ENCODE results near the gene DDIAS. TPM values are rescaled to one million over a fixed set of nuclear protein-coding genes. Genes with fewer than 3 reads are reported as not detected.

Gene DDIAS
- polyA plus RNA-seq, 1 donor from 2014 or later: 0.26 TPM

GRCh38 chr11:82864268-82864667 lies 37.3 kb upstream of the DDIAS start:
- no peaks in the 10 kb centered on the region for H4K20me1 ChIP-seq (ENCODE audit: insufficient read depth)
- H3K36me3 ChIP-seq (ENCODE audit: insufficient read depth, low read length): no peaks in the 10 kb centered on the region
- H3K9ac ChIP-seq (ENCODE audit: low read length): no peak overlapping the region
- H3K9me2 ChIP-seq (ENCODE audit: insufficient read depth, low read length): no peaks in the 10 kb centered on the region
- no peaks in the 10 kb centered on the region for H3F3A ChIP-seq (ENCODE audit: insufficient read depth, low read length, poor library complexity, severe bottlenecking)
- H3K4me2 ChIP-seq (ENCODE audit: low read length): no peak overlapping the region
- H3K9me3 ChIP-seq (ENCODE audit: low read length): no peaks in the 10 kb centered on the region
- peak; percentile 55 for TF ChIP-seq RAD21 (conservative IDR thresholded peaks at IDR 0.05)
- TF ChIP-seq SMC3 (conservative IDR thresholded peaks at IDR 0.05; ENCODE audit: poor library complexity): peak; percentile 69
- no peak for TF ChIP-seq EZH2 (IDR thresholded peaks at IDR 0.05; ENCODE audit: borderline replicate concordance, insufficient read depth, low read length, poor library complexity, severe bottlenecking)
- peak; percentile 54 for TF ChIP-seq CTCF (IDR thresholded peaks at IDR 0.05; ENCODE audit: poor library complexity, severe bottlenecking)
- no peak for TF ChIP-seq TAF1 (IDR thresholded peaks at IDR 0.05; ENCODE audit: low read depth)
- no peak overlapping the region for H3K27ac ChIP-seq (ENCODE audit: low read length)
- no peaks in the 10 kb centered on the region for H3K27me3 ChIP-seq (ENCODE audit: insufficient read depth, low read depth, low read length)
- no peaks in the 10 kb centered on the region for H3K79me2 ChIP-seq (replicated peaks; ENCODE audit: insufficient read depth, low read length)
- H3K4me3 ChIP-seq (ENCODE audit: low read length): no peak overlapping the region
- no peak overlapping the region for H2AFZ ChIP-seq (ENCODE audit: low read depth, low read length)

GRCh38 chr11:82865841-82866240 lies 35.7 kb upstream of the DDIAS start:
- Histone ChIP-seq H4K20me1 (ENCODE audit: insufficient read depth) (no peaks in the 10 kb centered on the region), H3K4me2 (ENCODE audit: low read length) (no peak overlapping the region), H3K9me2 (ENCODE audit: insufficient read depth, low read length) (no peaks in the 10 kb centered on the region), H3K9me3 (ENCODE audit: low read length) (no peaks in the 10 kb centered on the region), H3K4me3 (ENCODE audit: low read length) (no peak overlapping the region), H3K27me3 (ENCODE audit: insufficient read depth, low read depth, low read length) (no peaks in the 10 kb centered on the region), H3K9ac (ENCODE audit: low read length) (no peak overlapping the region), H2AFZ (ENCODE audit: low read depth, low read length) (no peak overlapping the region), H3K79me2 (replicated peaks; ENCODE audit: insufficient read depth, low read length) (no peaks in the 10 kb centered on the region), H3F3A (ENCODE audit: insufficient read depth, low read length, poor library complexity, severe bottlenecking) (no peaks in the 10 kb centered on the region), H3K36me3 (ENCODE audit: insufficient read depth, low read length) (no peaks in the 10 kb centered on the region), H3K27ac (ENCODE audit: low read length) (no peak overlapping the region)
- TF ChIP-seq CTCF (IDR thresholded peaks at IDR 0.05; ENCODE audit: poor library complexity, severe bottlenecking) (no peak), MXI1 (conservative IDR thresholded peaks at IDR 0.05; ENCODE audit: poor library complexity, severe bottlenecking) (no peak), TAF1 (IDR thresholded peaks at IDR 0.05; ENCODE audit: low read depth) (no peak), SMC3 (conservative IDR thresholded peaks at IDR 0.05; ENCODE audit: poor library complexity) (no peak), EZH2 (IDR thresholded peaks at IDR 0.05; ENCODE audit: borderline replicate concordance, insufficient read depth, low read length, poor library complexity, severe bottlenecking) (no peak), POLR2AphosphoS5 (IDR thresholded peaks at IDR 0.05) (no peak), EP300 (conservative IDR thresholded peaks at IDR 0.05; ENCODE audit: poor library complexity, severe bottlenecking) (no peak), REST (IDR thresholded peaks at IDR 0.05; ENCODE audit: borderline replicate concordance) (no peak), RAD21 (conservative IDR thresholded peaks at IDR 0.05) (no peak)

All from neural cell (in vitro differentiated cells).